ENCODE measurements around the gene EPDR1.

Gene EPDR1

GRCh38 chr7:37920305-37920848, at the start of gene EPDR1:
Gene EPDR1 (plus strand): TSS chr7:37920640. CDS start chr7:37920940, 300 bp downstream.
- DNase-seq (ENCODE audit: insufficient read length, low spot score) = peak; percentile 76
- FAIRE-seq = no peak
- TF ChIP-seq POLR2A (IDR thresholded peaks at IDR 0.05; ENCODE audit: low read depth, low read length) = peak; percentile 90

GRCh38 chr7:37882086-37882485, 38.4 kb upstream of the EPDR1 start:
- FAIRE-seq = no peak
- no peak for TF ChIP-seq POLR2A (IDR thresholded peaks at IDR 0.05; ENCODE audit: low read depth, low read length)
- DNase-seq (ENCODE audit: insufficient read length, low spot score) = no peak

GRCh38 chr7:37893359-37893758, 27.1 kb upstream of the EPDR1 start:
- DNase-seq (ENCODE audit: insufficient read length, low spot score) = no peak

GRCh38 chr7:37894671-37895070, 25.8 kb upstream of the EPDR1 start:
- TF ChIP-seq POLR2A (IDR thresholded peaks at IDR 0.05; ENCODE audit: low read depth, low read length) = no peak
- no peak for FAIRE-seq
- DNase-seq (ENCODE audit: insufficient read length, low spot score) = no peak

More at GRCh38 chr7:37893359-37893758, 27.1 kb upstream of the EPDR1 start:
- FAIRE-seq = peak; percentile 76
- TF ChIP-seq POLR2A (IDR thresholded peaks at IDR 0.05; ENCODE audit: low read depth, low read length) = no peak

GRCh38 chr7:37899712-37900247, 20.7 kb upstream of the EPDR1 start:
- FAIRE-seq = no peak
- DNase-seq (ENCODE audit: insufficient read length, low spot score) = no peak
- TF ChIP-seq POLR2A (IDR thresholded peaks at IDR 0.05; ENCODE audit: low read depth, low read length) = no peak

- FAIRE-seq (peak; percentile 74), DNase-seq (ENCODE audit: insufficient read length, low spot score) (no peak)
- TF ChIP-seq POLR2A (IDR thresholded peaks at IDR 0.05; ENCODE audit: low read depth, low read length) = no peak
Observed at GRCh38 chr7:37901236-37901827, 19.1 kb upstream of the EPDR1 start.

- DNase-seq (ENCODE audit: insufficient read length, low spot score) (no peak), FAIRE-seq (peak; percentile 94)
- TF ChIP-seq POLR2A (IDR thresholded peaks at IDR 0.05; ENCODE audit: low read depth, low read length) = no peak
Observed at GRCh38 chr7:37901890-37902524, 18.4 kb upstream of the EPDR1 start.

GRCh38 chr7:37908221-37908788, 12.1 kb upstream of the EPDR1 start:
- FAIRE-seq (peak; percentile 84), DNase-seq (ENCODE audit: insufficient read length, low spot score) (no peak)
- TF ChIP-seq POLR2A (IDR thresholded peaks at IDR 0.05; ENCODE audit: low read depth, low read length) = no peak

- DNase-seq (ENCODE audit: insufficient read length, low spot score) (no peak), FAIRE-seq (no peak)
- TF ChIP-seq POLR2A (IDR thresholded peaks at IDR 0.05; ENCODE audit: low read depth, low read length) = no peak
Observed at GRCh38 chr7:37912756-37913155, 7.7 kb upstream of the EPDR1 start.

GRCh38 chr7:37915438-37915837, 5.0 kb upstream of the EPDR1 start:
- FAIRE-seq (no peak), DNase-seq (ENCODE audit: insufficient read length, low spot score) (no peak)
- TF ChIP-seq POLR2A (IDR thresholded peaks at IDR 0.05; ENCODE audit: low read depth, low read length) = no peak

- no peak for TF ChIP-seq POLR2A (IDR thresholded peaks at IDR 0.05; ENCODE audit: low read depth, low read length)
- DNase-seq (ENCODE audit: insufficient read length, low spot score) = no peak
- no peak for FAIRE-seq
Observed at GRCh38 chr7:37916017-37916672, 4.3 kb upstream of the EPDR1 start.

- FAIRE-seq (peak; percentile 65), DNase-seq (ENCODE audit: insufficient read length, low spot score) (peak; percentile 52)
- TF ChIP-seq POLR2A (IDR thresholded peaks at IDR 0.05; ENCODE audit: low read depth, low read length) = no peak
Observed at GRCh38 chr7:37916673-37917660, 3.5 kb upstream of the EPDR1 start, which contains the start of gene SFRP4. Gene SFRP4 (minus strand): TSS chr7:37916817. CDS start chr7:37916537, 280 bp downstream.

GRCh38 chr7:37918526-37918925, 1.9 kb upstream of the EPDR1 start:
- no peak for TF ChIP-seq POLR2A (IDR thresholded peaks at IDR 0.05; ENCODE audit: low read depth, low read length)
- FAIRE-seq (no peak), DNase-seq (ENCODE audit: insufficient read length, low spot score) (no peak)
